A549 treated with Mapracorat at 1 μM for 4 hours (cell line): ENCODE data around the gene CTSK. TPM values are rescaled to one million over a fixed set of nuclear protein-coding genes. Genes with fewer than 3 reads are reported as not detected.

Experiments
- total RNA-seq: library from RNA; stranded (reverse); fragments of 200-300 nt; extraction: Qiagen RNA extraction; gene quantifications from 5 replicates; pipeline ENCODE4 v1.2.3, GENCODE V29; 2022

CTSK gene
- total RNA-seq = 1.4 to 2.2 TPM (median 1.7 TPM) in 5 replicates

GRCh38 chr1:150808121-150808520 is at the start of gene CTSK:
CTSK (minus strand) TSS chr1:150808260; CDS start chr1:150806805, 1,455 bp downstream.

GRCh38 chr1:150765296-150765976 is 42.6 kb downstream of the CTSK start, which contains the start of gene CTSS:
CTSS (minus strand) TSS chr1:150765778; CDS start chr1:150764763, 1,015 bp downstream.

Other genes starting within 250 kb of the CTSK start
- 220 to 303 TPM (median 284 TPM) in 5 replicates for gene MCL1, start 228.7 kb downstream of the CTSK start, total RNA-seq
- 133 to 151 TPM (median 137 TPM) in 5 replicates for gene ENSA, start 178.6 kb downstream of the CTSK start, total RNA-seq
- 12.7 to 16.7 TPM (median 15.3 TPM) in 5 replicates for gene GOLPH3L, start 111.1 kb downstream of the CTSK start, total RNA-seq
- gene HORMAD1, start 87.4 kb downstream of the CTSK start, total RNA-seq = 7.2 to 10.0 TPM (median 7.5 TPM) in 5 replicates
- gene CTSS, start 42.5 kb downstream of the CTSK start, total RNA-seq = 14.2 to 18.5 TPM (median 14.4 TPM) in 5 replicates
- gene ARNT, start 68.3 kb upstream of the CTSK start, total RNA-seq = 9.4 to 14.5 TPM (median 11.9 TPM) in 5 replicates
- gene CTXND2, start 78.9 kb upstream of the CTSK start, total RNA-seq = not detected in 5 replicates
- gene SETDB1, start 118.1 kb upstream of the CTSK start, total RNA-seq = 21.2 to 26.1 TPM (median 23.9 TPM) in 5 replicates
- 239 to 262 TPM (median 246 TPM) in 5 replicates for gene CERS2, start 166.6 kb upstream of the CTSK start, total RNA-seq
- gene ANXA9, start 174.0 kb upstream of the CTSK start, total RNA-seq = 0.51 to 1.2 TPM (median 0.92 TPM) in 5 replicates
- gene MINDY1, start 198.6 kb upstream of the CTSK start, total RNA-seq = 2.1 to 3.7 TPM (median 2.8 TPM) in 5 replicates
- 11.3 to 15.4 TPM (median 15.0 TPM) in 5 replicates for gene PRUNE1, start 200.2 kb upstream of the CTSK start, total RNA-seq
- 0.06 to 0.30 TPM (median 0.15 TPM) in 5 replicates for gene BNIPL, start 228.3 kb upstream of the CTSK start, total RNA-seq
- gene C1orf56, start 239.5 kb upstream of the CTSK start, total RNA-seq = 5.7 to 8.6 TPM (median 6.6 TPM) in 5 replicates